ENCODE results near the gene SFXN5. TPM values are rescaled to one million over a fixed set of nuclear protein-coding genes. Genes with fewer than 3 reads are reported as not detected.

The SFXN5 gene
- total and polyA plus RNA-seq, 2 of the 4 experiments (the other 2 are of a cell fraction) = 8.6 to 17.0 TPM

DNA sequence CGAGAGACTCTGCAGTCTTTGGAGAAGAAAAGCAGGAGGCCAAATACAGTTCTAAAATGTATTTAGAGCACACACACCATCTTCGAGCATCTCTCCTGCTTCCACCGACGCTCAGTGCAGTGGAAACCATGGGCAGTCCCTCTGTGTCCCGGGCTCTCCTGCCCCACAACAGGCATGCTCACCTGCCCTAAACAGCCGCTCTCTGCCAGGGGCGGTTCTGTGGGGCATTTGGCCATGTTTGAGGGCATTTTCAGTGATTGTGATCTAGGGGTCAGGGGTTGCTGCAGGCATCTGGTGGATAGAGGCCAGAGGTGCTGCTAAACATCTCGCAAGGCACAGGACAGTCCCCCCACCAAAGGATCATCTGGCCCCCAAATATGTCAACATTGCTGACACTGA is 98.4 kb downstream of the SFXN5 start:
- no peak overlapping the region for H3K9ac ChIP-seq (ENCODE audit: low read depth, low read length)
- no peak for DNase-seq
- no peak overlapping the region for H4K91ac ChIP-seq (ENCODE audit: insufficient read depth, low read depth, low read length)
- H4K20me1 ChIP-seq (ENCODE audit: insufficient read depth, low read length) = no peaks in the 10 kb centered on the region
- H4K8ac ChIP-seq (ENCODE audit: low read depth in 2 of 2, low read length in 2 of 2) = no peak overlapping the region
- H2BK5ac ChIP-seq (ENCODE audit: low read depth, low read length, poor library complexity, severe bottlenecking) = no peak overlapping the region
- no peak overlapping the region for H2AK5ac ChIP-seq (ENCODE audit: low read depth, low read length)
- H3K14ac ChIP-seq (replicated peaks; ENCODE audit: low read depth, low read length) = no peak overlapping the region
- H3K27ac ChIP-seq (ENCODE audit: insufficient read depth, low read length) = no peak overlapping the region
- BruUV-seq (replicated peaks) = no TSS peak
- no peak overlapping the region for H3K4me3 ChIP-seq (ENCODE audit: insufficient read depth, low read depth, low read length)
- no peak overlapping the region for H2BK15ac ChIP-seq (ENCODE audit: low read depth, low read length)
- intact Hi-C loops (cut with micrococcal nuclease) (loop anchor here (1.0 kb wide), 1 partner anchor 80 kb away; no protein-coding TSS in a partner anchor), in situ Hi-C loops (cut with MboI; ENCODE audit: low sequenced_read_pairs) (loop anchor here (5.0 kb wide), 1 partner anchor 81 kb away; no protein-coding TSS in a partner anchor), dilution Hi-C loops (cut with HindIII; ENCODE audit: low sequenced_read_pairs, unreplicated experiment) (no loop called here)
- H3K79me1 ChIP-seq (ENCODE audit: low read depth in 1 of 2, low read length in 2 of 2) = no peaks in the 10 kb centered on the region
- no peak overlapping the region for H3K56ac ChIP-seq (ENCODE audit: extremely low read depth, insufficient read depth, low read length)
- H3K18ac ChIP-seq (ENCODE audit: low read depth, low read length) = no peak overlapping the region
- H3K4ac ChIP-seq (ENCODE audit: low read depth, low read length) = no peak overlapping the region
- no peak overlapping the region for H2BK20ac ChIP-seq (ENCODE audit: low read depth, low read length)
- H3K4me2 ChIP-seq (ENCODE audit: low read depth, low read length) = no peak overlapping the region
- ChIA-PET CTCF (interaction anchor here (1.0 to 1.5 kb wide), 5 partner anchors 46 to 81 kb away, joined by 3 to 8 read pairs (median 6); no protein-coding TSS in a partner anchor), POLR2A (ENCODE audit: unreplicated experiment) (no interaction called here)
- ATAC-seq (ENCODE audit: low read depth) = no peak
- H2BK120ac ChIP-seq (ENCODE audit: low read depth, low read length) = no peak overlapping the region
- H2AK9ac ChIP-seq (replicated peaks; ENCODE audit: low read depth, low read length, poor library complexity) = no peak overlapping the region
- no CpG with 5 or more reads among the region's 8 CpGs for WGBS, 2 experiments (ENCODE audit: extremely low coverage in 2 of 2, insufficient read length in 1 of 2)
- H3K36me3 ChIP-seq (ENCODE audit: control insufficient read depth, insufficient read depth, low read length) = no peaks in the 10 kb centered on the region
- no peak overlapping the region for H2AFZ ChIP-seq (replicated peaks; ENCODE audit: low read length, poor library complexity)
- no peak for TF ChIP-seq MAZ (IDR thresholded peaks at IDR 0.05; ENCODE audit: borderline replicate concordance, low read depth, low read length)
- TF ChIP-seq, protein P1, sequence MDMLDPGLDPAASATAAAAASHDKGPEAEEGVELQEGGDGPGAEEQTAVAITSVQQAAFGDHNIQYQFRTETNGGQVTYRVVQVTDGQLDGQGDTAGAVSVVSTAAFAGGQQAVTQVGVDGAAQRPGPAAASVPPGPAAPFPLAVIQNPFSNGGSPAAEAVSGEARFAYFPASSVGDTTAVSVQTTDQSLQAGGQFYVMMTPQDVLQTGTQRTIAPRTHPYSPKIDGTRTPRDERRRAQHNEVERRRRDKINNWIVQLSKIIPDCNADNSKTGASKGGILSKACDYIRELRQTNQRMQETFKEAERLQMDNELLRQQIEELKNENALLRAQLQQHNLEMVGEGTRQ (IDR thresholded peaks at IDR 0.05; ENCODE audit: low read depth, low read length) = no peak
- TF ChIP-seq MXI1 (IDR thresholded peaks at IDR 0.05; ENCODE audit: borderline replicate concordance, low read depth, low read length) = no peak
- TF ChIP-seq FOS (IDR thresholded peaks at IDR 0.05; ENCODE audit: low read depth, low read length) = no peak
- TF ChIP-seq CHD1 (IDR thresholded peaks at IDR 0.05; ENCODE audit: low read depth, low read length) = no peak
- no peak for TF ChIP-seq SMC3 (IDR thresholded peaks at IDR 0.05; ENCODE audit: low read depth, low read length)
- TF ChIP-seq RCOR1 (IDR thresholded peaks at IDR 0.05; ENCODE audit: insufficient replicate concordance, low read length) = no peak
- TF ChIP-seq CEBPB (IDR thresholded peaks at IDR 0.05; ENCODE audit: low read depth, low read length) = no peak
- no peak for TF ChIP-seq BHLHE40 (IDR thresholded peaks at IDR 0.05; ENCODE audit: low read depth, low read length)
- TF ChIP-seq, protein P2, sequence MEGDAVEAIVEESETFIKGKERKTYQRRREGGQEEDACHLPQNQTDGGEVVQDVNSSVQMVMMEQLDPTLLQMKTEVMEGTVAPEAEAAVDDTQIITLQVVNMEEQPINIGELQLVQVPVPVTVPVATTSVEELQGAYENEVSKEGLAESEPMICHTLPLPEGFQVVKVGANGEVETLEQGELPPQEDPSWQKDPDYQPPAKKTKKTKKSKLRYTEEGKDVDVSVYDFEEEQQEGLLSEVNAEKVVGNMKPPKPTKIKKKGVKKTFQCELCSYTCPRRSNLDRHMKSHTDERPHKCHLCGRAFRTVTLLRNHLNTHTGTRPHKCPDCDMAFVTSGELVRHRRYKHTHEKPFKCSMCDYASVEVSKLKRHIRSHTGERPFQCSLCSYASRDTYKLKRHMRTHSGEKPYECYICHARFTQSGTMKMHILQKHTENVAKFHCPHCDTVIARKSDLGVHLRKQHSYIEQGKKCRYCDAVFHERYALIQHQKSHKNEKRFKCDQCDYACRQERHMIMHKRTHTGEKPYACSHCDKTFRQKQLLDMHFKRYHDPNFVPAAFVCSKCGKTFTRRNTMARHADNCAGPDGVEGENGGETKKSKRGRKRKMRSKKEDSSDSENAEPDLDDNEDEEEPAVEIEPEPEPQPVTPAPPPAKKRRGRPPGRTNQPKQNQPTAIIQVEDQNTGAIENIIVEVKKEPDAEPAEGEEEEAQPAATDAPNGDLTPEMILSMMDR (conservative IDR thresholded peaks at IDR 0.05; ENCODE audit: low read depth, low read length) = no peak
- no peak for TF ChIP-seq RFX5 (IDR thresholded peaks at IDR 0.05; ENCODE audit: low read depth, low read length)
- H3K23ac ChIP-seq (ENCODE audit: low read depth, low read length) = no peak overlapping the region
- no peaks in the 10 kb centered on the region for H3K27me3 ChIP-seq (ENCODE audit: control insufficient read depth, insufficient read depth, low read length)
- H3K9me3 ChIP-seq (ENCODE audit: control insufficient read depth, insufficient read depth, low read length) = no peaks in the 10 kb centered on the region
- no peaks in the 10 kb centered on the region for H3K4me1 ChIP-seq (ENCODE audit: control insufficient read depth, insufficient read depth, low read length)
- H4K5ac ChIP-seq (ENCODE audit: low read depth, low read length) = no peak overlapping the region
- H3K9me1 ChIP-seq (ENCODE audit: insufficient read depth, low read length) = peaks cover 3% of the 10 kb centered on the region; the same call in 1 of the 2 replicates

Measured in IMR-90 (cell line).